Mucosa of rectum (tissue), 2 donors: ENCODE data around the gene RAB17.

Experiments used
- H3K27ac ChIP-seq, 2 donors: one replicate each; pipeline ENCODE4 v1.7.0; 2013; ENCODE audit warnings: inconsistent platforms in 2 of 2, low read depth in 2 of 2, low read length in 2 of 2
- H3K27me3 ChIP-seq, 2 donors: one replicate each; pipeline ENCODE4 v1.7.0; 2013; ENCODE audit warnings: low read length in 2 of 2; ENCODE audit not compliant: control insufficient read depth in 2 of 2, insufficient read depth in 2 of 2
- H3K36me3 ChIP-seq, 2 donors: one replicate each; pipeline ENCODE4 v1.7.0; 2013; ENCODE audit warnings: low read length in 2 of 2; ENCODE audit not compliant: control insufficient read depth in 2 of 2, insufficient read depth in 2 of 2
- H3K4me1 ChIP-seq, 2 donors: one replicate each; pipeline ENCODE4 v1.7.0; 2013; ENCODE audit warnings: low read length in 2 of 2, mild to moderate bottlenecking in 1 of 2; ENCODE audit not compliant: control insufficient read depth in 2 of 2, insufficient read depth in 2 of 2
- H3K4me3 ChIP-seq, 2 donors: one replicate each; pipeline ENCODE4 v1.7.0; 2013; ENCODE audit warnings: low read length in 2 of 2
- H3K9ac ChIP-seq, 2 donors: one replicate each; pipeline ENCODE4 v1.7.0; 2013; ENCODE audit warnings: low read length in 2 of 2, low read depth in 1 of 2, mild to moderate bottlenecking in 1 of 2
- H3K9me3 ChIP-seq, 2 donors: one replicate each; pipeline ENCODE4 v1.7.0; 2013; ENCODE audit warnings: low read length in 2 of 2; ENCODE audit not compliant: control insufficient read depth in 2 of 2
- donor health status: healthy.
- donor health status: Normal muscosa, but diverticular disease.

RAB17 gene

DNA sequence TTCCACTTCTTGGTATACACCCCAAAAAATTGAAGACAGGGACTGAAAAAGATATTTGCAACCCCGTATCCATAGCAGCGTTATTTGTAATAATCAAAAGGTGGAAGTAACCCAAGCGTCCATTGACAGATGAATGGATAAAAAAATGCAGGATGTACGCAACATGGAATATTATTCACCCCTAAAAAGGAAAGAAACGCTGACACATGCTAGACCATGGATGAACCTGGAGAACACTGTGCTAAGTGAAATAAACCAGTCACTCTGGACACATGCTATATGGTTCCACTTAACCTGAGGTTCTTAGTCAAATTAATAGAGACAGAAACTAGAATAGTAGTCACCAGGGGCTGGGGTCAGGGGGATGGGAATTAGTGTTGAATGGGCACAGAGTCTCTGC is 62.8 kb downstream of the RAB17 start:
- Histone ChIP-seq H3K4me1 (peaks cover 0 to 3% of the 10 kb centered on the region in 2 donors), H3K27ac (no peak overlapping the region), H3K9ac (no peak overlapping the region), H3K27me3 (no peaks in the 10 kb centered on the region), H3K36me3 (peaks cover 18 to 37% of the 10 kb centered on the region in 2 donors), H3K4me3 (no peak overlapping the region), H3K9me3 (no peaks in the 10 kb centered on the region)

DNA sequence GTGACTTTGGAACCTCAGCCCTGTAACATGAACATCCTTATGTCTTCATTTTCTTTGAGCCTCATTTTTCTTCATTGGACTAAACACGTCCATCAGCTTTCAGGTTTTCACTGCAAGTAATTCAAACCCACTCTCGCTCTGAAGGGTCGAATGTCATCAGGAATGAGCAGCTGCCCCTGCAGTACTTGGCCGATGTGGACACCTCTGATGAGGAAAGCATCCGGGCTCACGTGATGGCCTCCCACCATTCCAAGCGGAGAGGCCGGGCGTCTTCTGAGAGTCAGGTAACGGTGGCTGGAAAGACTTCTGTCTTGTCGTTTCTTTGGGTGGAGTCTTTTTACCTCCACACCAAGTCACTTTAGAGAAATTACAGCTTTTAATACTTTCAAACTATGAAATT is 63.3 kb downstream of the RAB17 start:
- H3K27me3 ChIP-seq: no peaks in the 10 kb centered on the region
- peaks cover 18 to 36% of the 10 kb centered on the region in 2 donors for H3K36me3 ChIP-seq

DNA sequence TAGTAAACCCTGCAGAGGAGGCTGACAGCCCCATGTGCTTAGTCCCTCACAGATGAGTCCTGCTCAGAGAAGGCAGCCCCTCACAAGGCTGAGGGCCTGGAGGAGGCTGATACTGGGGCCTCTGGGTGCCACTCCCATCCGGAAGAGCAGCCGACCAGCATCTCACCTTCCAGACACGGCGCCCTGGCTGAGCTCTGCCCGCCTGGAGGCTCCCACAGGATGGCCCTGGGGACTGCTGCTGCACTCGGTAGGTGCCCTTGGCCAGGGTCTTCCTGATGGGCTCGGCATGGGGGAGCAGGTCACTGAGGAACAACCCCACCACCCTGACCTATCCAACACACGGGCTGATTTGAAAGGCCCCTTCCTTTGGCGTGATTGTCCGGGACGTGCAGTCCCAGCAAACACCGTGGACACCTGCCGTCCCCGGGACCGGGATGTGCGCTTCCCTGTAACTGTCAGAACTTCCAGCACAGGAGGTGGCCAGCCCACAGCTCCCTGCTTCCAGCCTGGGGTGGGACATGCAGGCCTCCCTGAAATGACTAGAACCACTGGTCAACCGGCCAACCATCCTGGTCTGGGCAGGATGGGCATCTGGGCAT is 64.9 kb downstream of the RAB17 start:
- no peak overlapping the region for H3K27ac ChIP-seq
- peaks cover 16 to 31% of the 10 kb centered on the region in 2 donors for H3K36me3 ChIP-seq

More for the DNA sequence above, 63.3 kb downstream of the RAB17 start:
- Histone ChIP-seq H3K27ac (no peak overlapping the region), H3K9me3 (no peaks in the 10 kb centered on the region), H3K9ac (no peak overlapping the region), H3K4me1 (peaks cover 0 to 3% of the 10 kb centered on the region in 2 donors), H3K4me3 (no peak overlapping the region)

GRCh38 chr2:237524631-237525030 is 65.9 kb downstream of the RAB17 start:
- H3K27ac ChIP-seq: no peak overlapping the region

More for the DNA sequence above, 64.9 kb downstream of the RAB17 start:
- Histone ChIP-seq H3K4me3 (no peak overlapping the region), H3K4me1 (peaks cover 0 to 3% of the 10 kb centered on the region in 2 donors), H3K9ac (no peak overlapping the region), H3K27me3 (no peaks in the 10 kb centered on the region), H3K9me3 (no peaks in the 10 kb centered on the region)

More at GRCh38 chr2:237524631-237525030, 65.9 kb downstream of the RAB17 start:
- no peaks in the 10 kb centered on the region for H3K9me3 ChIP-seq
- no peak overlapping the region for H3K4me3 ChIP-seq
- H3K9ac ChIP-seq: no peak overlapping the region
- peaks cover 16 to 31% of the 10 kb centered on the region in 2 donors for H3K36me3 ChIP-seq
- H3K27me3 ChIP-seq: no peaks in the 10 kb centered on the region
- H3K4me1 ChIP-seq: no peaks in the 10 kb centered on the region
